Activated effector memory CD4-positive, alpha-beta T cell treated with Interleukin-2 at 50 U/mL for 16 hours (primary cell): ENCODE data around the gene AADAC.
"Not testable (repeated sequence)": the region's sequence is repeated elsewhere in the genome, so short reads cannot be mapped to it uniquely, and the experiment has no call there.

ENCODE experiments used
- DNase-seq: peaks from one replicate; pipeline ENCODE4 v3.0.0-alpha.2; 2020

The AADAC gene

GRCh38 chr3:151813799-151814198, at the start of gene AADAC:
TSS of gene AADAC (plus strand) at chr3:151814116. CDS start at chr3:151814163, 47 bp downstream.
- no peak for DNase-seq

- DNase-seq = not testable (repeated sequence)
These were observed 49.2 kb upstream of the AADAC start for GRCh38 chr3:151764699-151765098.

GRCh38 chr3:151765685-151766084, 48.2 kb upstream of the AADAC start:
- no peak for DNase-seq

GRCh38 chr3:151766454-151766853, 47.5 kb upstream of the AADAC start:
- no peak for DNase-seq

- no peak for DNase-seq
These were observed 45.5 kb upstream of the AADAC start for GRCh38 chr3:151768393-151768930.

- no peak for DNase-seq
These were observed 44.7 kb upstream of the AADAC start for GRCh38 chr3:151769175-151769574.

- DNase-seq = no peak
These were observed 43.0 kb upstream of the AADAC start for GRCh38 chr3:151770956-151771355.

- no peak for DNase-seq
These were observed 41.0 kb upstream of the AADAC start for GRCh38 chr3:151772825-151773480.

- DNase-seq = no peak
These were observed 39.7 kb upstream of the AADAC start for GRCh38 chr3:151774235-151774634.

- DNase-seq = no peak
These were observed 39.0 kb upstream of the AADAC start for GRCh38 chr3:151774910-151775309.

GRCh38 chr3:151775314-151776258, 38.3 kb upstream of the AADAC start:
- DNase-seq = no peak

GRCh38 chr3:151776259-151776740, 37.6 kb upstream of the AADAC start:
- DNase-seq = no peak

- no peak for DNase-seq
These were observed 36.0 kb upstream of the AADAC start for GRCh38 chr3:151777880-151778279.

GRCh38 chr3:151787626-151788025, 26.3 kb upstream of the AADAC start:
- DNase-seq = no peak

- no peak for DNase-seq
These were observed 25.5 kb upstream of the AADAC start for GRCh38 chr3:151788401-151788800.

GRCh38 chr3:151789853-151790463, 24.0 kb upstream of the AADAC start:
- DNase-seq = no peak

GRCh38 chr3:151790763-151791162, 23.2 kb upstream of the AADAC start:
- not testable (repeated sequence) for DNase-seq

- DNase-seq = no peak
These were observed 21.5 kb upstream of the AADAC start for GRCh38 chr3:151792411-151792810.

GRCh38 chr3:151793636-151794035, 20.3 kb upstream of the AADAC start:
- no peak for DNase-seq

GRCh38 chr3:151794080-151794479, 19.8 kb upstream of the AADAC start:
- no peak for DNase-seq

- DNase-seq = no peak
These were observed 18.6 kb upstream of the AADAC start for GRCh38 chr3:151795276-151795675.

- DNase-seq = no peak
These were observed 17.7 kb upstream of the AADAC start for GRCh38 chr3:151796105-151796680.

GRCh38 chr3:151798466-151798865, 15.4 kb upstream of the AADAC start:
- no peak for DNase-seq
